Astrocyte (in vitro differentiated cells and primary cell): ENCODE data around the gene RND3. TPM values are rescaled to one million over a fixed set of nuclear protein-coding genes. Genes with fewer than 3 reads are reported as not detected.

Source experiments
- DNase-seq: peaks from one replicate; pipeline ENCODE4 v3.0.0-alpha.2; 2010; ENCODE audit warnings: low read depth
- FAIRE-seq: peaks from 2 replicates; lab custom pipeline; 2011; peaks lifted over from hg19 to GRCh38; lab: Jason Lieb, UNC
- H2AFZ ChIP-seq: 2 replicates; pipeline ENCODE4 v1.6.0; 2012; ENCODE audit warnings: low read depth, low read length, inconsistent platforms
- H3K27ac ChIP-seq: 2 replicates; pipeline ENCODE4 v1.5.1; 2011; ENCODE audit warnings: low read depth, low read length, inconsistent platforms
- H3K27me3 ChIP-seq: 2 replicates; pipeline ENCODE4 v1.6.0; 2011; ENCODE audit warnings: low read length, inconsistent platforms; ENCODE audit not compliant: insufficient read depth
- H3K36me3 ChIP-seq: 2 replicates; pipeline ENCODE4 v1.5.1; 2011; ENCODE audit warnings: low read length, inconsistent platforms; ENCODE audit not compliant: insufficient read depth
- H3K4me1 ChIP-seq: 2 replicates; pipeline ENCODE4 v1.5.1; 2011; ENCODE audit warnings: low read length, inconsistent platforms; ENCODE audit not compliant: insufficient read depth
- H3K4me2 ChIP-seq: 2 replicates; pipeline ENCODE4 v1.6.0; 2012; ENCODE audit warnings: low read length, inconsistent platforms
- H3K4me3 ChIP-seq: 2 replicates; pipeline ENCODE4 v1.5.1; 2011; ENCODE audit warnings: low read depth, mild to moderate bottlenecking, low read length, inconsistent platforms; ENCODE audit not compliant: insufficient read depth
- H3K79me2 ChIP-seq: 2 replicates; pipeline ENCODE4 v1.6.0; 2012; ENCODE audit warnings: mild to moderate bottlenecking, low read length, inconsistent platforms; ENCODE audit not compliant: insufficient read depth
- H3K9ac ChIP-seq: 2 replicates; pipeline ENCODE4 v1.6.0; 2012; ENCODE audit warnings: mild to moderate bottlenecking, low read length, inconsistent platforms
- H3K9me3 ChIP-seq: 2 replicates; pipeline ENCODE4 v1.5.1; 2012; ENCODE audit warnings: low read depth, mild to moderate bottlenecking, low read length, inconsistent platforms; ENCODE audit not compliant: insufficient read depth
- H4K20me1 ChIP-seq: 2 replicates; pipeline ENCODE4 v1.6.0; 2012; ENCODE audit warnings: low read length, inconsistent platforms; ENCODE audit not compliant: insufficient read depth
- H3K27ac Mint-ChIP-seq: one replicate; pipeline ENCODE4 v1.8.0; 2021; ENCODE audit warnings: mild to moderate bottlenecking, mixed read lengths; ENCODE audit not compliant: unreplicated experiment
- H3K27me3 Mint-ChIP-seq: one replicate; pipeline ENCODE4 v1.8.0; 2021; ENCODE audit warnings: low read depth, mixed read lengths; ENCODE audit not compliant: unreplicated experiment
- H3K36me3 Mint-ChIP-seq: one replicate; pipeline ENCODE4 v1.8.0; 2021; ENCODE audit warnings: low read depth, mixed read lengths; ENCODE audit not compliant: unreplicated experiment
- H3K4me1 Mint-ChIP-seq: one replicate; pipeline ENCODE4 v1.8.0; 2021; ENCODE audit warnings: low read depth, mixed read lengths; ENCODE audit not compliant: unreplicated experiment
- H3K4me3 Mint-ChIP-seq: one replicate; pipeline ENCODE4 v1.8.0; 2021; ENCODE audit warnings: mild to moderate bottlenecking, moderate library complexity, mixed read lengths; ENCODE audit not compliant: unreplicated experiment
- H3K9me3 Mint-ChIP-seq: one replicate; pipeline ENCODE4 v1.8.0; 2021; ENCODE audit warnings: mild to moderate bottlenecking, mixed read lengths; ENCODE audit not compliant: unreplicated experiment
- EZH2 ChIP-seq: IDR thresholded peaks from 2 replicates; pipeline ENCODE4 v1.6.1; 2012; ENCODE audit warnings: mild to moderate bottlenecking, low read length, inconsistent platforms; ENCODE audit not compliant: insufficient read depth
- total RNA-seq: library from RNA; stranded (reverse); gene quantifications from 2 replicates; pipeline ENCODE4 v1.2.1, GENCODE V29; 2021
- TF ChIP-seq, protein P1 (sequence below): IDR thresholded peaks from 2 replicates; pipeline ENCODE4 v1.5.1; 2011; ENCODE audit warnings: low read depth, mild to moderate bottlenecking, inconsistent platforms, low read length, moderate library complexity; ENCODE audit not compliant: insufficient read depth

Gene RND3
- total RNA-seq, 1 donor from 2014 or later = 117 TPM

- H3K9ac ChIP-seq = peak overlapping the region; percentile 100
- H3K4me3 ChIP-seq = peak overlapping the region; percentile 100
- FAIRE-seq (no peak), DNase-seq (peak; percentile 61)
- H3K4me1 ChIP-seq = peaks cover 37% of the 10 kb centered on the region
- peaks cover 10% of the 10 kb centered on the region for H3K36me3 ChIP-seq
- H3K4me1 Mint-ChIP-seq = peaks cover 36% of the 10 kb centered on the region
- TF ChIP-seq EZH2 = no peak
- TF ChIP-seq, protein P1, sequence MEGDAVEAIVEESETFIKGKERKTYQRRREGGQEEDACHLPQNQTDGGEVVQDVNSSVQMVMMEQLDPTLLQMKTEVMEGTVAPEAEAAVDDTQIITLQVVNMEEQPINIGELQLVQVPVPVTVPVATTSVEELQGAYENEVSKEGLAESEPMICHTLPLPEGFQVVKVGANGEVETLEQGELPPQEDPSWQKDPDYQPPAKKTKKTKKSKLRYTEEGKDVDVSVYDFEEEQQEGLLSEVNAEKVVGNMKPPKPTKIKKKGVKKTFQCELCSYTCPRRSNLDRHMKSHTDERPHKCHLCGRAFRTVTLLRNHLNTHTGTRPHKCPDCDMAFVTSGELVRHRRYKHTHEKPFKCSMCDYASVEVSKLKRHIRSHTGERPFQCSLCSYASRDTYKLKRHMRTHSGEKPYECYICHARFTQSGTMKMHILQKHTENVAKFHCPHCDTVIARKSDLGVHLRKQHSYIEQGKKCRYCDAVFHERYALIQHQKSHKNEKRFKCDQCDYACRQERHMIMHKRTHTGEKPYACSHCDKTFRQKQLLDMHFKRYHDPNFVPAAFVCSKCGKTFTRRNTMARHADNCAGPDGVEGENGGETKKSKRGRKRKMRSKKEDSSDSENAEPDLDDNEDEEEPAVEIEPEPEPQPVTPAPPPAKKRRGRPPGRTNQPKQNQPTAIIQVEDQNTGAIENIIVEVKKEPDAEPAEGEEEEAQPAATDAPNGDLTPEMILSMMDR = no peak
- no peak overlapping the region for H2AFZ ChIP-seq
- H4K20me1 ChIP-seq = peaks cover 61% of the 10 kb centered on the region
- peak overlapping the region; percentile 98 for H3K27ac ChIP-seq
- peaks cover 8% of the 10 kb centered on the region for H3K36me3 Mint-ChIP-seq
- H3K4me2 ChIP-seq = peak overlapping the region; percentile 90
- no peaks in the 10 kb centered on the region for H3K9me3 Mint-ChIP-seq
- H3K79me2 ChIP-seq = peaks cover 68% of the 10 kb centered on the region
- H3K4me3 Mint-ChIP-seq = peak overlapping the region; percentile 95
- no peaks in the 10 kb centered on the region for H3K27me3 ChIP-seq
- H3K9me3 ChIP-seq = no peaks in the 10 kb centered on the region
- no peaks in the 10 kb centered on the region for H3K27me3 Mint-ChIP-seq
- H3K27ac Mint-ChIP-seq = peak overlapping the region; percentile 100
These were observed 2.2 kb downstream of the RND3 start for GRCh38 chr2:150485114-150485870.

DNA sequence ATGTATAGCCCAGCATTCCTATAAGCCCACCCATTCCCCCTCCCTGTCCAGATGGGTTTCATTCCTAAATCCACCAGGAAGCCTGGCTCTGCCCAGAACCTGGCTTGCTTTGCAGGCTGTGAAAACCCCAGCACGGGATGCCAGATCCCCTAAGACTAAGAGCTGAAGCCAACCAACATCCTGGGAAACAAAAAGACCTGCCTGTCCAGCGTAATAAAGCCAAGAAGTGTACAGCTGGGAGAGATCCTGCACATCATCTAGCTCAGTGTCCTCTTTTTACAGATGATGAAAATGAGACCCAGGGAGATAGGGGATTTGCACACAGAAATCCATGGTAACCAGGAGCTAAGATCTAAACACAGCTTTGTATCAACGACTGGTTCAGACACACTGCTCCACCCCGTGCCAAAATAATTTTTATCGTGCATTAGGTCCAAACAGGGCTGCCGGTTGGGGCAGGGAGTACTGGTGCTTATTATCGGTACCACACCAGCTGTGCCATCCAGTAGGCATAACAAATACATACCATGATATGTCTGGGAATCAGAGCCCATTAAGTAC lies 2.9 kb downstream of the RND3 start:
- Histone ChIP-seq H3K4me2 (peak overlapping the region; percentile 90), H3K27me3 (no peaks in the 10 kb centered on the region), H2AFZ (no peak overlapping the region), H3K9ac (peak overlapping the region; percentile 100), H3K4me1 (peaks cover 44% of the 10 kb centered on the region), H3K9me3 (no peaks in the 10 kb centered on the region), H4K20me1 (peaks cover 65% of the 10 kb centered on the region), H3K4me3 (peak overlapping the region; percentile 100), H3K36me3 (peaks cover 12% of the 10 kb centered on the region), H3K79me2 (peaks cover 76% of the 10 kb centered on the region), H3K27ac (peak overlapping the region; percentile 98)
- Mint-ChIP-seq H3K27me3 (no peaks in the 10 kb centered on the region), H3K27ac (peak overlapping the region; percentile 100), H3K9me3 (no peaks in the 10 kb centered on the region), H3K36me3 (peaks cover 9% of the 10 kb centered on the region), H3K4me1 (peaks cover 43% of the 10 kb centered on the region), H3K4me3 (peak overlapping the region; percentile 95)
- DNase-seq (no peak), FAIRE-seq (no peak)
- no peak for TF ChIP-seq EZH2
- TF ChIP-seq, protein P1 = no peak
